Neural cell (in vitro differentiated cells): Measurements from ENCODE around the gene SVBP.

ENCODE experiments used
- CTCF ChIP-seq: fragments of 450-650 bp; IDR thresholded peaks from 2 replicates; pipeline ENCODE4 v1.5.1; 2014; ENCODE audit warnings: antibody characterized with exemption, mild to moderate bottlenecking, moderate library complexity; ENCODE audit not compliant: poor library complexity, severe bottlenecking
- EP300 ChIP-seq: fragments of 450-650 bp; conservative IDR thresholded peaks from 2 replicates; pipeline ENCODE4 v1.6.1; 2014; ENCODE audit warnings: antibody characterized with exemption, mild to moderate bottlenecking, moderate library complexity; ENCODE audit not compliant: poor library complexity, severe bottlenecking
- MXI1 ChIP-seq: fragments of 450-650 bp; conservative IDR thresholded peaks from 2 replicates; pipeline ENCODE4 v1.6.1; 2014; ENCODE audit warnings: antibody characterized with exemption, mild to moderate bottlenecking; ENCODE audit not compliant: poor library complexity, severe bottlenecking
- RAD21 ChIP-seq: fragments of 450-650 bp; conservative IDR thresholded peaks from 2 replicates; pipeline ENCODE4 v1.6.1; 2014; ENCODE audit warnings: antibody characterized with exemption, mild to moderate bottlenecking, moderate library complexity
- REST ChIP-seq: IDR thresholded peaks from 2 replicates; pipeline ENCODE4 v1.6.1; 2012; ENCODE audit warnings: borderline replicate concordance
- SMC3 ChIP-seq: fragments of 450-650 bp; conservative IDR thresholded peaks from 2 replicates; pipeline ENCODE4 v1.6.1; 2014; ENCODE audit warnings: antibody characterized with exemption, mild to moderate bottlenecking, moderate library complexity; ENCODE audit not compliant: poor library complexity

- no peak for TF ChIP-seq CTCF
- no peak for TF ChIP-seq SMC3
- no peak for TF ChIP-seq REST
- TF ChIP-seq EP300 = no peak
- TF ChIP-seq RAD21 = no peak
- TF ChIP-seq MXI1 = no peak
Measured at GRCh38 chr1:42758641-42759040, 58.6 kb downstream of the SVBP start.
